Renal cortex interstitium (tissue), 11 donors: ENCODE measurements around the gene ANO8. TPM values are rescaled to one million over a fixed set of nuclear protein-coding genes. Genes with fewer than 3 reads are reported as not detected.
"Not testable (repeated sequence)": the region's sequence is repeated elsewhere in the genome, so short reads cannot be mapped to it uniquely, and the experiment has no call there.

ENCODE experiments used
- DNase-seq, 11 donors: peaks; one replicate each; pipeline ENCODE4 v3.0.0-alpha.2; 2013; ENCODE audit warnings: low read depth in 9 of 11, low spot score in 4 of 11; ENCODE audit errors: extremely low read depth in 1 of 11
- polyA plus RNA-seq, 3 donors: library from polyadenylated mRNA; unstranded; fragments of 120-200 nt; gene quantifications; one replicate each; pipeline ENCODE4 v1.2.1, GENCODE V29; 2013; ENCODE audit not compliant: insufficient read length in 3 of 3

Gene ANO8
- polyA plus RNA-seq, 3 donors: 9.3 to 17.4 (median 13.9) TPM

DNA sequence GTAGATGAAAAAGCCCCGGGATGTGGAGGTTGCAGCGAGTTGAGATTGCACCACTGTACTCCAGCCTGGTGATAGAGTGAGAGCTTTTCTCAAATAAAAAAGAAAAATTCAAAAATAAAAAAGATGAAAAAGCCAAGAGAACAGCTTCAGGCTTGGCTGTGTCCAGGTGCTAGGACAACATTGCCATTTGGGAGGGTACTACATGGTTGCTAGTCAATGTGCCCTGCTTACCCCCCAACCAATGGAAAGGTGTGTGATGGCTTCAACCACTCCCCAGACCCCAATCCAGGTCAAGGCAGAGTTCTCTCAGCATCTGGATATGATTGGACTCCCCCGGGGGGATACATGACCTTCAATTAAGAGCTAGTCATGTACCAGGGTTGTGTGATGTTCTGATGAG lies 55.2 kb downstream of the ANO8 start:
- DNase-seq: no peak

DNA sequence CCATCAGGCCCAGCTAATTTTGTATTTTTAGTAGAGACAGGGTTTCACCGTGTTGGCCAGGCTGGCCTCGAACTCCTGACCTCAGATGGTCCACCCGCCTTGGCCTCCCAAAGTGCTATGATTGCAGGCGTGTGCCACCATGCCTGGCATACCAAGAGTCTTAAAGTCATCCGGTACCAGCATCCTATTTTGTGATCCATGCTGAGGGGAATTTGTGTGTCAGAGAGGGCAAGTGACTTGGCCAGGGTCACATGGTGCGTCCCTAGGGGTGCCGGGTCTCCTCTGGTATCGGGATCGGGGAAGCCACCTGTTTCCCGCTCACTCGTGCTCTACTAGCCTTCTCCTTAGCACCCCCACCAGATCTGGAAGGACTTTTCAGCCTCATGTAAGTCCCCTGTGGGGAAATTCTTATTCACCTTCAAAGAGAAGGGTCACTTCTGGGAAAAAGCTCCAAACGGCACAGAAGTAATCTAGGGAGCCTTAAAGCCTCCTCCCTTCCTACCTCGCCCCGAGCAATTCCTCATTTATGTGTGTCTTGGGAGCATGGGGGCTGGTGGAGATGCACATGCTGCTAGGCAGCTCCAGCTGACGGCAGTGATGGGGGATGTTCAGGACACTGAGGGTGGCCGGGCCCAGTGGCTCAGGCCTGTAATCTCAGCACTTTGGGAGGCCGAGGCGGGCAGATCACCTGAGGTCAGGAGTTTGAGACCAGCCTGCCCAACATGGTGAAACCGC lies 59.0 kb downstream of the ANO8 start:
- no peak for DNase-seq

DNA sequence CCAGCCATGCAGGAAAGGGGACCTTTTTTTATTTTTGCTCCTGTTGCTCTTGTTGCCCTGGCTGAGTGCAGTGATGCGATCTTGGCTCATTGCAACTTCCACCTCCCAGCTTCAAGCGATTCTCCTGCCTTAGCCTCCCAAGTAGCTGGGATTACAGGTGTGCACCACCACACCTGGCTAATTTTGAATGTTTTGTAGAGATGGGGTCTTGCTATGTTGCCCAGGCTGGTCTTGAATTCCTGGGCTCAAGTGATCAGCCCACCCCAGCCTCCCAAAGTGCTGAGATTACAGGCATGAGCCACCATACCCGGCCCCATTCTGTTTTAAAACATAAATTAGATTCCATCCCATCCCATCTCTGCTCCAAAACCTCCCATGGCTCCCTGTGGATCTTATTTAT lies 59.8 kb downstream of the ANO8 start:
- DNase-seq: not testable (repeated sequence)

Other genes starting within 250 kb of the ANO8 start
- gene USE1, start 119.5 kb downstream of the ANO8 start, polyA plus RNA-seq: 10 to 100 TPM; 21.6 to 33.7 (median 30.9) TPM
- gene OCEL1, start 108.6 kb downstream of the ANO8 start, polyA plus RNA-seq: 10 to 100 TPM; 17.5 to 21.2 (median 20.3) TPM
- gene NR2F6, start 88.9 kb downstream of the ANO8 start, polyA plus RNA-seq: 10 to 100 TPM; 31.5 to 59.9 (median 44.3) TPM
- gene USHBP1, start 70.1 kb downstream of the ANO8 start, polyA plus RNA-seq: 1 to 10 TPM; 4.2 to 7.1 (median 6.5) TPM
- gene BABAM1, start 67.4 kb downstream of the ANO8 start, polyA plus RNA-seq: 100 to 1,000 TPM in 2 of 3 donors, 10 to 100 TPM in 1; 97.0 to 111 (median 107) TPM
- gene ANKLE1, start 53.0 kb downstream of the ANO8 start, polyA plus RNA-seq: 1 to 10 TPM in 2 of 3 donors, under 1 TPM in 1; 0.95 to 1.7 (median 1.0) TPM
- gene ABHD8, start 31.4 kb downstream of the ANO8 start, polyA plus RNA-seq: 10 to 100 TPM in 2 of 3 donors, 1 to 10 TPM in 1; 6.2 to 12.2 (median 11.5) TPM
- gene MRPL34, start 29.0 kb downstream of the ANO8 start, polyA plus RNA-seq: 10 to 100 TPM; 45.9 to 65.6 (median 57.3) TPM
- gene DDA1, start 25.3 kb downstream of the ANO8 start, polyA plus RNA-seq: 10 to 100 TPM; 29.8 to 41.8 (median 40.2) TPM
- 10 to 100 TPM; 17.7 to 28.5 (median 20.1) TPM for gene GTPBP3, start 2.7 kb upstream of the ANO8 start, polyA plus RNA-seq
- 100 to 1,000 TPM; 142 to 223 (median 176) TPM for gene PLVAP, start 42.5 kb upstream of the ANO8 start, polyA plus RNA-seq
- 1 to 10 TPM; 2.3 to 7.1 (median 2.9) TPM for gene CCDC194, start 59.3 kb upstream of the ANO8 start, polyA plus RNA-seq
- 100 to 1,000 TPM; 115 to 149 (median 127) TPM for gene BST2, start 70.8 kb upstream of the ANO8 start, polyA plus RNA-seq
- gene MVB12A, start 85.2 kb upstream of the ANO8 start, polyA plus RNA-seq: 10 to 100 TPM; 49.5 to 73.2 (median 70.9) TPM
- gene TMEM221, start 113.8 kb upstream of the ANO8 start, polyA plus RNA-seq: 1 to 10 TPM; 2.8 to 4.1 (median 3.3) TPM
- under 1 TPM in 2 of 3 donors, not detected in 1; 0.26 to 0.64 TPM for gene NXNL1, start 126.1 kb upstream of the ANO8 start, polyA plus RNA-seq
- 10 to 100 TPM; 12.0 to 22.2 (median 14.9) TPM for gene SLC27A1, start 135.7 kb upstream of the ANO8 start, polyA plus RNA-seq
- 10 to 100 TPM; 52.5 to 82.6 (median 73.5) TPM for gene PGLS, start 176.8 kb upstream of the ANO8 start, polyA plus RNA-seq
- gene COLGALT1, start 220.8 kb upstream of the ANO8 start, polyA plus RNA-seq: 10 to 100 TPM; 44.8 to 58.0 (median 52.9) TPM